Measurements from ENCODE around the gene CBR1.
"Not testable (repeated sequence)": the region's sequence is repeated elsewhere in the genome, so short reads cannot be mapped to it uniquely, and the experiment has no call there.

The CBR1 gene

GRCh38 chr21:36079671-36080070 is 9.8 kb downstream of the CBR1 start:
- no peak for DNase-seq (ENCODE audit: low read depth)

- DNase-seq (ENCODE audit: low read depth), result no peak
Measured at GRCh38 chr21:36080386-36080785, 10.6 kb downstream of the CBR1 start.

- no peak for DNase-seq (ENCODE audit: low read depth)
Measured at GRCh38 chr21:36082237-36082664, 12.4 kb downstream of the CBR1 start.

GRCh38 chr21:36087362-36088138 is 17.7 kb downstream of the CBR1 start:
- DNase-seq (ENCODE audit: low read depth), result no peak

- DNase-seq (ENCODE audit: low read depth), result no peak
Measured at GRCh38 chr21:36089946-36090345, 20.1 kb downstream of the CBR1 start.

GRCh38 chr21:36092681-36093080 is 22.9 kb downstream of the CBR1 start:
- DNase-seq (ENCODE audit: low read depth), result no peak

- no peak for DNase-seq (ENCODE audit: low read depth)
Measured at GRCh38 chr21:36093512-36093911, 23.7 kb downstream of the CBR1 start.

- no peak for DNase-seq (ENCODE audit: low read depth)
Measured at GRCh38 chr21:36096398-36097290, 26.8 kb downstream of the CBR1 start.

GRCh38 chr21:36097427-36098181 is 27.8 kb downstream of the CBR1 start:
- DNase-seq (ENCODE audit: low read depth), result no peak

GRCh38 chr21:36098182-36098532 is 28.3 kb downstream of the CBR1 start:
- DNase-seq (ENCODE audit: low read depth), result no peak

- DNase-seq (ENCODE audit: low read depth), result no peak
Measured at GRCh38 chr21:36099000-36099399, 29.2 kb downstream of the CBR1 start.

- not testable (repeated sequence) for DNase-seq (ENCODE audit: low read depth)
Measured at GRCh38 chr21:36099695-36100211, 29.9 kb downstream of the CBR1 start.

GRCh38 chr21:36100971-36101641 is 31.3 kb downstream of the CBR1 start:
- DNase-seq (ENCODE audit: low read depth), result no peak

- no peak for DNase-seq (ENCODE audit: low read depth)
Measured at GRCh38 chr21:36103434-36103833, 33.6 kb downstream of the CBR1 start.

- peak; percentile 43 for DNase-seq (ENCODE audit: low read depth)
Measured at GRCh38 chr21:36104317-36105300, 34.8 kb downstream of the CBR1 start.

- no peak for DNase-seq (ENCODE audit: low read depth)
Measured at GRCh38 chr21:36105327-36105842, 35.6 kb downstream of the CBR1 start.

- no peak for DNase-seq (ENCODE audit: low read depth)
Measured at GRCh38 chr21:36109868-36110267, 40.0 kb downstream of the CBR1 start.

- DNase-seq (ENCODE audit: low read depth), result no peak
Measured at GRCh38 chr21:36111238-36111637, 41.4 kb downstream of the CBR1 start.

- peak; percentile 21 for DNase-seq (ENCODE audit: low read depth)
Measured at GRCh38 chr21:36113647-36114428, 44.0 kb downstream of the CBR1 start.

All from stimulated activated CD4-positive, alpha-beta T cell treated with anti-CD3 and anti-CD28 coated beads, Interleukin-2, amount 100 ng/mL, for 4 hours (primary cell).